Ishikawa (cell line): Measurements from ENCODE around the gene PDS5A.

Experiments
- CEBPB ChIP-seq: IDR thresholded peaks from 2 replicates; pipeline ENCODE4 v1.6.1; 2012
- CREB1 ChIP-seq: IDR thresholded peaks from 2 replicates; pipeline ENCODE4 v1.6.1; 2012; ENCODE audit warnings: low read depth
- EP300 ChIP-seq: IDR thresholded peaks from 2 replicates; pipeline ENCODE4 v1.6.1; 2012; ENCODE audit warnings: borderline replicate concordance
- FOXM1 ChIP-seq: IDR thresholded peaks from 2 replicates; pipeline ENCODE4 v1.6.1; 2012; ENCODE audit warnings: low read depth, borderline replicate concordance
- MAX ChIP-seq: IDR thresholded peaks from 2 replicates; pipeline ENCODE4 v1.6.1; 2012
- RAD21 ChIP-seq: IDR thresholded peaks from 2 replicates; pipeline ENCODE4 v1.6.1; 2012; ENCODE audit warnings: low read depth

- TF ChIP-seq CEBPB, result no peak
- TF ChIP-seq FOXM1, result no peak
- no peak for TF ChIP-seq MAX
- TF ChIP-seq RAD21, result no peak
- TF ChIP-seq CREB1, result no peak
- no peak for TF ChIP-seq EP300
Observed at GRCh38 chr4:39922399-39922798, 55.3 kb downstream of the PDS5A start.
